ENCODE data around the gene RBM47.

The RBM47 gene

DNA sequence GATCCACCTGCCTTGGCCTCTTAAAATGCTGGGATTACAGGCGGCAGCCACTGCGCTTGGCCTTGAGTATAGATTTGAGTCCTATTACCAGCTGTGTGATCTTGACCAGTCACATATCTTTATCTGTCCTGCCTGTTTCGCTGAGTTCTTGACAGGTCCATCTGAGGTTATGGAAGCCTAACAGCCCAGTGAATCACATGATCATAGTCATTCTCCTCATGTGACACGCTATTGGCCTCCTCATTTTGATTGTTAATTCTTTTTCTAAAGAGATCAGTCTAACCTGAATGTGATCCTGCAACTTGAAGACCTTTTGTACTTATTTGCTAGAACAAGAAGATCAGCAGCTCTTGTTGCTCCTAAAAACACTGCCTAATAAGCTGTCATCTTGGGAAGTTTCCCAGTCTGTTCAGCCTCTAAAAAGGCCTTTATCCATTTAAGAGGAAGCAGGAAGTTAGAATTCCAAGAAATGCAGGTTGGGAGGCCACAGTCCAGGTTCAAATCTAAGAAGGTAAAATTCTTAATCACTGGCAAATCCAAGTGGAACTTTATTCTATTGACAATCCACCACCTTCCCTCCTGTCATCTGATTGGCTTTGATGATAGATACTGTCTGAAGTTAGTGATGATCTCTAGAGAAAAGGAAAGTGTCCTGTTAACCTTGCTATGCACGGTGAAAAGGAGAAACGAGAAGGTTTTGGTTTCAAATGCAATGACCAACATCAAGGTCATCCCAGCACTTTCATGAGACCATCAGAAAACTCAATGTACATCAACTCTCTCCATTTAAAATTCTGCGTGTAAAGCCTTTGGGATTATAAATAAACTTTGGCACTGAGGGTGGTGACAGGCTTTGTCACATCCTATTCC lies 207.6 kb downstream of the RBM47 start:
- CTCF ChIA-PET: no interaction called here
- POLR2A ChIA-PET: no interaction called here
- DNase-seq (ENCODE audit: extremely low spot score): no peak
- TF ChIP-seq FOXM1 (IDR thresholded peaks at IDR 0.05; ENCODE audit: borderline replicate concordance) (no peak), ELF4 (IDR thresholded peaks at IDR 0.05) (no peak), TARDBP (IDR thresholded peaks at IDR 0.05) (no peak), NFRKB (IDR thresholded peaks at IDR 0.05) (no peak), CTBP1 (IDR thresholded peaks at IDR 0.05; ENCODE audit: borderline replicate concordance) (no peak), L3MBTL2 (conservative IDR thresholded peaks at IDR 0.05) (no peak), SUZ12 (IDR thresholded peaks at IDR 0.05) (no peak), BHLHE40 (IDR thresholded peaks at IDR 0.05; ENCODE audit: borderline replicate concordance) (no peak), SP1 (IDR thresholded peaks at IDR 0.05) (no peak), LEF1 (IDR thresholded peaks at IDR 0.05; ENCODE audit: borderline replicate concordance) (no peak), ZNF384 (IDR thresholded peaks at IDR 0.05) (no peak), HDGF (IDR thresholded peaks at IDR 0.05; ENCODE audit: borderline replicate concordance) (no peak), PKNOX1 (IDR thresholded peaks at IDR 0.05) (no peak), FOXA1 (IDR thresholded peaks at IDR 0.05) (no peak), FOXK2 (IDR thresholded peaks at IDR 0.05) (no peak), ARNT (IDR thresholded peaks at IDR 0.05) (no peak)

GRCh38 chr4:40419231-40419912 lies 210.3 kb downstream of the RBM47 start:
- TF ChIP-seq HDGF (IDR thresholded peaks at IDR 0.05; ENCODE audit: borderline replicate concordance) (no peak), NFRKB (IDR thresholded peaks at IDR 0.05) (no peak), BHLHE40 (IDR thresholded peaks at IDR 0.05; ENCODE audit: borderline replicate concordance) (no peak), FOXA1 (IDR thresholded peaks at IDR 0.05) (no peak), SUZ12 (IDR thresholded peaks at IDR 0.05) (no peak), CTBP1 (IDR thresholded peaks at IDR 0.05; ENCODE audit: borderline replicate concordance) (no peak), FOXK2 (IDR thresholded peaks at IDR 0.05) (no peak), FOXM1 (IDR thresholded peaks at IDR 0.05; ENCODE audit: borderline replicate concordance) (no peak), L3MBTL2 (conservative IDR thresholded peaks at IDR 0.05) (no peak), PKNOX1 (IDR thresholded peaks at IDR 0.05) (no peak), ARNT (IDR thresholded peaks at IDR 0.05) (no peak), TARDBP (IDR thresholded peaks at IDR 0.05) (no peak), LEF1 (IDR thresholded peaks at IDR 0.05; ENCODE audit: borderline replicate concordance) (no peak), SP1 (IDR thresholded peaks at IDR 0.05) (no peak), ELF4 (IDR thresholded peaks at IDR 0.05) (no peak)
- no peak for DNase-seq (ENCODE audit: extremely low spot score)
- POLR2A ChIA-PET: no interaction called here
- CTCF ChIA-PET: no interaction called here

DNA sequence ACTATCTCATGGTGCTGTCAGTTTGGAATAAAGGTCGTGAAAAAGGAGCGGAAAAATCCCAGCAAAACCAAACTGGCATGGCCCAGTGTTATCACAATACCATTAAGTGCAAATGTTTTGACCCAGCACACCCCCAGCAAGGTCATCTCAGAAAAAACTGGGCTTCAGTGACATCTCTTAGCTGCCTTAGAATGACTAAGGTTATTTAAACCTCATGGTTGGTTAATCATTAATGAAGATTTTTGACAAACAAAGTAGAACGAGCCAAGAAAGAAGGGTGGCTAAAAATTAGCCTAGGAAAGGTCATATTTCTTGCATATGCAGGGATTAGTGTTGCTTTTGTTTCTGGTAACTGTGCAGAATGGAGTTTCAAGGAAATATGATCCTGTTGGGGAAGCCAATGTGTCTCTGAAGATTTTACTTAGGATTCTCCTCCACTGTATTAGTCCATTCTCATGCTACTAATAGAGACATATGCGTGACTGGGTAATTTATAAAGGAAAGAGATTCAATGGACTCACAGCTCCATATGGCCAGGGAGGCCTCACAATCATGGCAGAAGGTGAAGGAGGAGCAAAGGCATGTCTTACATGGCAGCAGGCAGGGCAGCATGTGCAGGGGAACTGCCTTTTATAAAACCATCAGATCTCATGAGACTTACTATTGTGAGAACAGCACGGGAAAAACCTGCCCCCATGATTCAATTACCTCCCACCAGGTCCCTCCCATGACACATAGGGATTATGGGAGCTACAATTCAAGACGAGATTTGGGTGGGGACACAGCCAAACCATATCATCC lies 211.0 kb downstream of the RBM47 start:
- ChIA-PET CTCF (no interaction called here), POLR2A (no interaction called here)
- TF ChIP-seq ZNF384 (IDR thresholded peaks at IDR 0.05): no peak
- TF ChIP-seq BHLHE40 (IDR thresholded peaks at IDR 0.05; ENCODE audit: borderline replicate concordance): no peak
- no peak for TF ChIP-seq FOXK2 (IDR thresholded peaks at IDR 0.05)
- no peak for TF ChIP-seq PKNOX1 (IDR thresholded peaks at IDR 0.05)
- no peak for TF ChIP-seq TARDBP (IDR thresholded peaks at IDR 0.05)
- no peak for TF ChIP-seq FOXA1 (IDR thresholded peaks at IDR 0.05)
- no peak for TF ChIP-seq ELF4 (IDR thresholded peaks at IDR 0.05)
- TF ChIP-seq CTBP1 (IDR thresholded peaks at IDR 0.05; ENCODE audit: borderline replicate concordance): no peak
- TF ChIP-seq NFRKB (IDR thresholded peaks at IDR 0.05): no peak
- no peak for TF ChIP-seq HDGF (IDR thresholded peaks at IDR 0.05; ENCODE audit: borderline replicate concordance)
- no peak for TF ChIP-seq SP1 (IDR thresholded peaks at IDR 0.05)
- DNase-seq (ENCODE audit: extremely low spot score): no peak

DNA sequence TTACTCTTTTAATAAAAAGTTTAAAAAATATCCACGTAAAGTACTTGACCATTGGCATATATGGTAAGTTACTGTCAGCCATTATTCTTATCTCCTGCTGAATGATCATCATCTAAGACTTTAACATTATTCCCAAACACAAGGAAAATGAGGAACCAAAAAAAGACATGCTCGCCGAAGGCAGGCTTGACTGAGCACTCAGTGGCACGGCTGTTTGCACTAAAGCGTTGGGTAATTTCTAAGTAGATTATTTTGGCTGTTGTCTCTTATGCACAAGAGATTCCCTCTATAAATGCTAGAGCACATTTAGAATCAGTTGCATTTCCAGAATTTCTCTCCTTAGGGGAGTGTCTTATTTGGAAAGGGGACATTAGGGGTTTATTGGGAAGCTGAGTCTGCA lies 211.7 kb downstream of the RBM47 start:
- DNase-seq (ENCODE audit: extremely low spot score): no peak
- ChIA-PET CTCF (no interaction called here), POLR2A (no interaction called here)
- TF ChIP-seq L3MBTL2 (conservative IDR thresholded peaks at IDR 0.05) (no peak), FOXM1 (IDR thresholded peaks at IDR 0.05; ENCODE audit: borderline replicate concordance) (no peak), TARDBP (IDR thresholded peaks at IDR 0.05) (no peak), SUZ12 (IDR thresholded peaks at IDR 0.05) (no peak), BHLHE40 (IDR thresholded peaks at IDR 0.05; ENCODE audit: borderline replicate concordance) (no peak), SP1 (IDR thresholded peaks at IDR 0.05) (no peak), FOXK2 (IDR thresholded peaks at IDR 0.05) (no peak), NFRKB (IDR thresholded peaks at IDR 0.05) (no peak), ZNF384 (IDR thresholded peaks at IDR 0.05) (no peak), CTBP1 (IDR thresholded peaks at IDR 0.05; ENCODE audit: borderline replicate concordance) (no peak), FOXA1 (IDR thresholded peaks at IDR 0.05) (no peak), ARNT (IDR thresholded peaks at IDR 0.05) (no peak), LEF1 (IDR thresholded peaks at IDR 0.05; ENCODE audit: borderline replicate concordance) (no peak)

GRCh38 chr4:40414673-40415072 lies 215.0 kb downstream of the RBM47 start:
- ChIA-PET CTCF (no interaction called here), POLR2A (no interaction called here)
- TF ChIP-seq ZNF384 (IDR thresholded peaks at IDR 0.05) (no peak), FOXA1 (IDR thresholded peaks at IDR 0.05) (no peak), L3MBTL2 (conservative IDR thresholded peaks at IDR 0.05) (no peak), SUZ12 (IDR thresholded peaks at IDR 0.05) (no peak), ELF4 (IDR thresholded peaks at IDR 0.05) (no peak), FOXK2 (IDR thresholded peaks at IDR 0.05) (no peak), FOXM1 (IDR thresholded peaks at IDR 0.05; ENCODE audit: borderline replicate concordance) (no peak), ARNT (IDR thresholded peaks at IDR 0.05) (no peak), TARDBP (IDR thresholded peaks at IDR 0.05) (no peak), NFRKB (IDR thresholded peaks at IDR 0.05) (no peak)
- DNase-seq (ENCODE audit: extremely low spot score): no peak
